Sigmoid colon (tissue), 7 donors: Measurements from ENCODE around the gene MAGI2. TPM values are rescaled to one million over a fixed set of nuclear protein-coding genes. Genes with fewer than 3 reads are reported as not detected.

Experiments
- DNase-seq: peaks from one replicate; pipeline ENCODE4 v3.0.0-alpha.2; 2019
- H3K27ac ChIP-seq, 4 donors: fragments of 200-600 bp; sonication (generic); one replicate each; pipeline ENCODE4 v1.5.1; 2016 to 2019; ENCODE audit warnings: mild to moderate bottlenecking in 1 of 4
- H3K27me3 ChIP-seq, 3 donors: fragments of 200-600 bp; sonication (generic); one replicate each; pipeline ENCODE4 v1.5.1; 2019; ENCODE audit warnings: mild to moderate bottlenecking in 1 of 3
- H3K36me3 ChIP-seq, 4 donors: fragments of 200-600 bp; sonication (generic); one replicate each; pipeline ENCODE4 v1.5.1; 2016 to 2019
- H3K4me1 ChIP-seq, 4 donors: fragments of 200-600 bp; sonication (generic); one replicate each; pipeline ENCODE4 v1.5.1; 2017 to 2019
- H3K4me3 ChIP-seq, 4 donors: fragments of 200-600 bp; sonication (generic); one replicate each; pipeline ENCODE4 v1.5.1; 2017 to 2019; ENCODE audit warnings: mild to moderate bottlenecking in 2 of 4, moderate library complexity in 1 of 4
- H3K9me3 ChIP-seq, 4 donors: fragments of 200-600 bp in 3 of 4; sonication (generic) in 3 of 4; one replicate each; pipeline versions ENCODE4 v1.5.1 to v1.6.1; 2013 to 2019
- EP300 ChIP-seq, 4 donors: sonication (generic); formaldehyde crosslinking; IDR thresholded peaks; one replicate each; pipeline ENCODE4 v1.6.1; 2017; ENCODE audit warnings: antibody characterized with exemption in 4 of 4
- POLR2A ChIP-seq, 2 donors: fragments of 450-650 bp; IDR thresholded peaks; one replicate each; pipeline ENCODE4 v1.6.1; 2016; ENCODE audit warnings: antibody characterized with exemption in 2 of 2, mild to moderate bottlenecking in 2 of 2, moderate library complexity in 2 of 2
- POLR2AphosphoS5 ChIP-seq, 4 donors: sonication (generic); formaldehyde crosslinking; IDR thresholded peaks; one replicate each; pipeline ENCODE4 v1.6.1; 2017; ENCODE audit warnings: antibody characterized with exemption in 4 of 4
- WGBS, 2 donors: extraction: QIAGEN DNeasy Blood & Tissue Kit; methylation state at CpG; one replicate each; pipeline ENCODE4 v1.1.7; 2013; 5-methylcytosine and 5-hydroxymethylcytosine counted together
- intact Hi-C: fragments of 100-400 bp; cut with DNase I; formaldehyde crosslinking; loops from one replicate; pipeline ENCODE4 v1.15.1; 2023
- polyA plus RNA-seq, 3 donors: library from polyadenylated mRNA; stranded (reverse); fragments of 200-250 nt; gene quantifications; one replicate each; pipeline ENCODE4 v1.2.3, GENCODE V29; 2013
- total RNA-seq, 4 donors: library from RNA; depleted of rRNA; stranded (reverse); fragments of >200 nt; gene quantifications; one replicate each; pipeline ENCODE4 v1.1.0, GENCODE V29; 2016
- TF ChIP-seq, protein P1 (sequence below), 4 experiments: fragments of 450-650 bp in 3 of 4; fragments of 200-600 bp in 1 of 4; IDR thresholded peaks; one replicate each; pipeline ENCODE4 v1.5.1; 2016 to 2019; ENCODE audit warnings: antibody characterized with exemption in 4 of 4, mild to moderate bottlenecking in 3 of 4, moderate library complexity in 2 of 4
- donor health status: healthy with polysubstance abuse.
- donor health status: Bipolar disorder and iron deficiency.
- donor health status: healthy.

MAGI2 gene
- total and polyA plus RNA-seq, 7 donors = 0.69 to 26.9 (median 14.7) TPM

DNA sequence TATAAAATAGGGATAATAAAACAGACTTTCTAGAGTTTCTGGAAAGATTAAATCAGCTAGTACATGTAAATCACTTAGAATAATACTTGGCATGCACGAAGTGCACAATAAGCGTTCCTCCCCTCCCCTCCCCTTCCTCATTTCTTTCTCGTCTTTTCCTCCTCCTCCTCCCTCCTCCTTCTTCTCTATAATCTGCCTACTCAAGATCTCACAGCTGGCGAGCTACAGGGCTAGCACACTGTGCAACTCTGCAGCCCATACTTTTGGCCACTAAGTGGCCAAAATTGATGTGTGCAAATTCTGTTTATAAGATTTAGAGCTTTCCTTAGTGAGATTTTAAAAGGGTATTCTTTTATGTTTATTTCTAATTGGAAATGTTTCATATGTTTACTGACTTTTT, 1089.6 kb downstream of the MAGI2 start:
- intact Hi-C loops = no loop called here
- Histone ChIP-seq H3K9me3 (no peaks in the 10 kb centered on the region), H3K4me3 (no peak overlapping the region), H3K27me3 (no peaks in the 10 kb centered on the region), H3K27ac (no peak overlapping the region), H3K4me1 (no peaks in the 10 kb centered on the region), H3K36me3 (no peaks in the 10 kb centered on the region)
- WGBS, 2 donors = 49 to 58% methylated on average over 4 of the region's 4 CpGs
- no peak for DNase-seq
- TF ChIP-seq POLR2A (IDR thresholded peaks at IDR 0.05) (no peak), POLR2AphosphoS5 (IDR thresholded peaks at IDR 0.05) (no peak), EP300 (IDR thresholded peaks at IDR 0.05) (no peak)
- TF ChIP-seq, protein P1, sequence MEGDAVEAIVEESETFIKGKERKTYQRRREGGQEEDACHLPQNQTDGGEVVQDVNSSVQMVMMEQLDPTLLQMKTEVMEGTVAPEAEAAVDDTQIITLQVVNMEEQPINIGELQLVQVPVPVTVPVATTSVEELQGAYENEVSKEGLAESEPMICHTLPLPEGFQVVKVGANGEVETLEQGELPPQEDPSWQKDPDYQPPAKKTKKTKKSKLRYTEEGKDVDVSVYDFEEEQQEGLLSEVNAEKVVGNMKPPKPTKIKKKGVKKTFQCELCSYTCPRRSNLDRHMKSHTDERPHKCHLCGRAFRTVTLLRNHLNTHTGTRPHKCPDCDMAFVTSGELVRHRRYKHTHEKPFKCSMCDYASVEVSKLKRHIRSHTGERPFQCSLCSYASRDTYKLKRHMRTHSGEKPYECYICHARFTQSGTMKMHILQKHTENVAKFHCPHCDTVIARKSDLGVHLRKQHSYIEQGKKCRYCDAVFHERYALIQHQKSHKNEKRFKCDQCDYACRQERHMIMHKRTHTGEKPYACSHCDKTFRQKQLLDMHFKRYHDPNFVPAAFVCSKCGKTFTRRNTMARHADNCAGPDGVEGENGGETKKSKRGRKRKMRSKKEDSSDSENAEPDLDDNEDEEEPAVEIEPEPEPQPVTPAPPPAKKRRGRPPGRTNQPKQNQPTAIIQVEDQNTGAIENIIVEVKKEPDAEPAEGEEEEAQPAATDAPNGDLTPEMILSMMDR (IDR thresholded peaks at IDR 0.05) = no peak

DNA sequence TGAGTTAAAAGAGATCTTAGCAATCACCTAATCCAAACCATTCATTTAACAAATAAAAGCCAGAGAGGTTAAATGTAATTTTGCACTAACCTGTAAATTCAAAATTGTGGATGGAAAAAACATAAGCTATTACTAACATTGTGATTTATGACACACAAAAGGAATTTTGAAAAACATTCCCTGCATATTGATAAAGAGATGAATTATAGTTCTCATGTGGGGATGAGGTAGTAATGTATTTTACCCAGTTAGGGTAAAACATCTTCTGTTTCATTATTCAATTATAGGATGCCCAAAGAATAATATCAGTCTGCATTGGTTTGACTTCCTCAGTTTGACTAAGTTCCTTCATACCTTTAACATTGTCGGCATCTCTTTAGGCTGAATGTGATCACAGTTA, 1093.6 kb downstream of the MAGI2 start:
- H3K27ac ChIP-seq = no peak overlapping the region
- no peak overlapping the region for H3K4me3 ChIP-seq
- DNase-seq = no peak
- no peaks in the 10 kb centered on the region for H3K36me3 ChIP-seq
- no peaks in the 10 kb centered on the region for H3K4me1 ChIP-seq
- H3K9me3 ChIP-seq = no peaks in the 10 kb centered on the region
- 98 to 99% methylated on average over 1 of the region's 1 CpG for WGBS, 2 donors
- no peak for TF ChIP-seq POLR2AphosphoS5 (IDR thresholded peaks at IDR 0.05)
- TF ChIP-seq POLR2A (IDR thresholded peaks at IDR 0.05) = no peak
- TF ChIP-seq, protein P1 (IDR thresholded peaks at IDR 0.05) = no peak
- no peak for TF ChIP-seq EP300 (IDR thresholded peaks at IDR 0.05)
- no peaks in the 10 kb centered on the region for H3K27me3 ChIP-seq
- intact Hi-C loops = no loop called here

DNA sequence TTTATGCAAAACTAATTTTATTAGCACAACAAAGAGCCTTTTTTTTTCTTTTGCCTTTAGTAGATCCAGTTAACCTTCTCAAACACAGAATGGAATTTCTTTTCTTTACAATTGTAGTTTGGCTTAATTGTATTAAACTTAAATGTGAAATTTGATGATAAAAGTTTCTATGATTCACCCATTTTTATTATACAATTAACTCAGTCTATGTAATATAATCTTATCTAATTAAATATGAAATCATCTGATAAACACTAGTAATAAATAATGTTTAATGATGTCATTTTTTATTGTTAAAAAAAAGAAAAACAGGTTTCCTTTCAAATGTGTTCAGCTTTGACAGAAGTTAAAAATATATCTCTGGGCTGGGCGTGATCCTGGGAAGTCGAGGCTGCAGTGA, 1095.8 kb downstream of the MAGI2 start:
- WGBS, 2 donors = 90 to 91% methylated on average over 2 of the region's 2 CpGs
- Histone ChIP-seq H3K9me3 (no peaks in the 10 kb centered on the region), H3K27ac (no peak overlapping the region), H3K4me3 (no peak overlapping the region), H3K4me1 (no peaks in the 10 kb centered on the region), H3K36me3 (no peaks in the 10 kb centered on the region), H3K27me3 (no peaks in the 10 kb centered on the region)
- TF ChIP-seq POLR2A (IDR thresholded peaks at IDR 0.05) (no peak), EP300 (IDR thresholded peaks at IDR 0.05) (no peak), POLR2AphosphoS5 (IDR thresholded peaks at IDR 0.05) (no peak)
- TF ChIP-seq, protein P1 (IDR thresholded peaks at IDR 0.05) = no peak
- no peak for DNase-seq
- intact Hi-C loops = no loop called here

DNA sequence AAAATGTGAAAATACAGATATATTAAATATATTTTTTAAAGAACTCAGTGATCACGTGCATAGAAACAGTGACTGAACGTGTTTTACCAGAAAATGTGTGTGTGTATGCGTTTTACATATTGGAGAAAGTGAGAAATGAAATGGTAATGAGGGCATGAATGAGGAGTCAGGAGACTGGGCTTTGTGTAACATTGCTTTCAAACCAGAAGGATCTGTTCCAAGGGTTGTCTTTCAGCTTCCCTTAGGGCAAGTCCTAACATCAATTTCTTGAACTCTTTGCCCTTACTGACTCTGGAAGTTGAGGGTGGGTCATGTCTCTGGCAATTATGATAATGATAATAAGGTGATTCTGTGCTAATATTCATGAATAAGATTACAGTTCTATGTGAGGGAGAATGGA, 1097.6 kb downstream of the MAGI2 start:
- no peak overlapping the region for H3K27ac ChIP-seq
- 76 to 87% methylated on average over 3 of the region's 3 CpGs for WGBS, 2 donors
- no peaks in the 10 kb centered on the region for H3K4me1 ChIP-seq
- DNase-seq = no peak
- intact Hi-C loops = no loop called here
- H3K27me3 ChIP-seq = no peaks in the 10 kb centered on the region
- no peaks in the 10 kb centered on the region for H3K9me3 ChIP-seq
- H3K36me3 ChIP-seq = no peaks in the 10 kb centered on the region
- no peak overlapping the region for H3K4me3 ChIP-seq
- TF ChIP-seq EP300 (IDR thresholded peaks at IDR 0.05) = no peak
- no peak for TF ChIP-seq POLR2A (IDR thresholded peaks at IDR 0.05)
- no peak for TF ChIP-seq POLR2AphosphoS5 (IDR thresholded peaks at IDR 0.05)
- TF ChIP-seq, protein P1 (IDR thresholded peaks at IDR 0.05) = no peak

DNA sequence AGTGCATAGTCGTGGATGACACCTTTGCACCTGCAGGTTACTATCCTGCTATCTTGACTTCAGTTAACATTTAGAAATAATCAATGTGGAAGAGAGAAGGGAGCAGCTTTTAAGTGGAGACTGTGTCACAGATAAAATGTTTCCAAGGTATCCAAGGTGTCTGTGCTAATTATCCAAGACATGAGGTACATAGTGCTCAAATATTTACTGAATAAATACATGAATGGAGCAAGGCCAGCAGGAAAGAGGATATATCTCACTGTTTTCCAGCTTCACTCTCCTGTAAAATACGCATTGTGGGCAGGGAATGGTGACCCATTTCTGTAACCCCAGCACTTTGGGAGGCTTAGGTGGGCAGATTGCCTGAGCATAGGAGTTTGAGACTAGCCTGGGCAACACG, 1102.5 kb downstream of the MAGI2 start:
- intact Hi-C loops = no loop called here
- no peak overlapping the region for H3K4me3 ChIP-seq
- H3K4me1 ChIP-seq = peaks cover 0 to 12% (median 5%) of the 10 kb centered on the region in 4 donors
- no peaks in the 10 kb centered on the region for H3K27me3 ChIP-seq
- no peak for DNase-seq
- no peaks in the 10 kb centered on the region for H3K36me3 ChIP-seq
- no peak for TF ChIP-seq POLR2A (IDR thresholded peaks at IDR 0.05)
- no peak for TF ChIP-seq EP300 (IDR thresholded peaks at IDR 0.05)
- TF ChIP-seq, protein P1 (IDR thresholded peaks at IDR 0.05) = no peak
- TF ChIP-seq POLR2AphosphoS5 (IDR thresholded peaks at IDR 0.05) = no peak
- 24 to 61% methylated on average over 3 of the region's 3 CpGs for WGBS, 2 donors
- H3K27ac ChIP-seq = no peak overlapping the region
- H3K9me3 ChIP-seq = no peaks in the 10 kb centered on the region
